ENCODE measurements around the gene GNGT2. TPM values are rescaled to one million over a fixed set of nuclear protein-coding genes. Genes with fewer than 3 reads are reported as not detected.

GNGT2 gene
- total RNA-seq, 4 donors from 2014 or later, result 1.4 to 1.7 TPM; not detected in 2

GRCh38 chr17:49198211-49198610, 12.2 kb downstream of the GNGT2 start:
- no peak overlapping the region for H3K4me3 ChIP-seq
- H3K27ac ChIP-seq, result no peak overlapping the region
- TF ChIP-seq CTCF (IDR thresholded peaks at IDR 0.05) (no peak), POLR2A (IDR thresholded peaks at IDR 0.05) (no peak)
- intact Hi-C loops (cut with DNase I), result no loop called here
- H3K36me3 ChIP-seq, result no peaks in the 10 kb centered on the region
- DNase-seq, result no peak
- peaks cover 0 to 11% (median 0%) of the 10 kb centered on the region in 3 donors for H3K4me1 ChIP-seq
- H3K9me3 ChIP-seq, result no peaks in the 10 kb centered on the region
- no peaks in the 10 kb centered on the region for H3K27me3 ChIP-seq
- WGBS, 2 donors, result 48 to 89% methylated on average over 2 of the region's 2 CpGs

- Histone ChIP-seq H3K4me1 (peaks cover 0 to 15% (median 0%) of the 10 kb centered on the region in 3 donors), H3K4me3 (no peak overlapping the region), H3K27me3 (no peaks in the 10 kb centered on the region), H3K36me3 (no peaks in the 10 kb centered on the region), H3K27ac (no peak overlapping the region), H3K9me3 (no peaks in the 10 kb centered on the region)
- 41 to 58% methylated on average over 4 to 5 of the region's 5 CpGs for WGBS, 2 donors
- TF ChIP-seq POLR2A (IDR thresholded peaks at IDR 0.05), result no peak
- intact Hi-C loops (cut with DNase I), result no loop called here
- DNase-seq, result no peak
These were observed 12.9 kb downstream of the GNGT2 start for GRCh38 chr17:49197346-49197998.

GRCh38 chr17:49196520-49196919, 13.9 kb downstream of the GNGT2 start:
- peaks cover 0 to 22% (median 0%) of the 10 kb centered on the region in 3 donors for H3K4me1 ChIP-seq
- intact Hi-C loops (cut with DNase I), result no loop called here
- H3K27ac ChIP-seq, result no peak overlapping the region
- WGBS, 2 donors, result 85 to 93% methylated on average over 3 of the region's 3 CpGs
- H3K4me3 ChIP-seq, result no peak overlapping the region
- no peaks in the 10 kb centered on the region for H3K36me3 ChIP-seq
- no peaks in the 10 kb centered on the region for H3K9me3 ChIP-seq
- TF ChIP-seq POLR2A (IDR thresholded peaks at IDR 0.05) (no peak), CTCF (IDR thresholded peaks at IDR 0.05) (no peak)
- no peak for DNase-seq
- no peaks in the 10 kb centered on the region for H3K27me3 ChIP-seq

- H3K4me1 ChIP-seq, result peaks cover 0 to 29% (median 0%) of the 10 kb centered on the region in 3 donors
- H3K27me3 ChIP-seq, result no peaks in the 10 kb centered on the region
- WGBS, 2 donors, result 39% methylated on average over 4 of the region's 4 CpGs
- no peak overlapping the region for H3K4me3 ChIP-seq
- no peaks in the 10 kb centered on the region for H3K9me3 ChIP-seq
- no peak for TF ChIP-seq POLR2A (IDR thresholded peaks at IDR 0.05)
- no peak for TF ChIP-seq CTCF (IDR thresholded peaks at IDR 0.05)
- intact Hi-C loops (cut with DNase I), result no loop called here
- no peaks in the 10 kb centered on the region for H3K36me3 ChIP-seq
- H3K27ac ChIP-seq, result no peak overlapping the region
- DNase-seq, result no peak
These were observed 14.6 kb downstream of the GNGT2 start for GRCh38 chr17:49195751-49196150.

- 31 to 39% methylated on average over 3 of the region's 3 CpGs for WGBS, 2 donors
- no peak for TF ChIP-seq POLR2A (IDR thresholded peaks at IDR 0.05)
- TF ChIP-seq CTCF (IDR thresholded peaks at IDR 0.05), result no peak
- H3K27ac ChIP-seq, result peak overlapping the region in 3 of 4 donors; percentile 78 to 96 (median 95)
These were observed 16.1 kb downstream of the GNGT2 start for GRCh38 chr17:49194297-49194607.

More at GRCh38 chr17:49194297-49194607, 16.1 kb downstream of the GNGT2 start:
- no peak for DNase-seq
- Histone ChIP-seq H3K4me3 (no peak overlapping the region), H3K4me1 (peaks cover 0 to 31% (median 0%) of the 10 kb centered on the region in 3 donors), H3K9me3 (no peaks in the 10 kb centered on the region), H3K36me3 (no peaks in the 10 kb centered on the region), H3K27me3 (no peaks in the 10 kb centered on the region)
- intact Hi-C loops (cut with DNase I), result no loop called here

Data from esophagus squamous epithelium (tissue), 5 donors.